HG03139 (cell line): Measurements from ENCODE around the gene SLC17A8.
"Not testable (repeated sequence)": the region's sequence is repeated elsewhere in the genome, so short reads cannot be mapped to it uniquely, and the experiment has no call there.

Source experiments
- ATAC-seq: cut with Tn5 transposase; IDR thresholded peaks from one replicate; pipeline ENCODE4 v1.9.1; 2021; ENCODE audit not compliant: unreplicated experiment

The SLC17A8 gene

GRCh38 chr12:100356644-100357223 is at the start of gene SLC17A8:
TSS of gene SLC17A8 (plus strand) at chr12:100357074. CDS start at chr12:100357392, 318 bp downstream.
- ATAC-seq, result no peak

GRCh38 chr12:100308138-100308537 is 48.7 kb upstream of the SLC17A8 start:
- ATAC-seq, result not testable (repeated sequence)

GRCh38 chr12:100311317-100311716 is 45.6 kb upstream of the SLC17A8 start:
- no peak for ATAC-seq

GRCh38 chr12:100317371-100317770 is 39.5 kb upstream of the SLC17A8 start:
- ATAC-seq, result no peak

GRCh38 chr12:100324498-100324897 is 32.4 kb upstream of the SLC17A8 start:
- ATAC-seq, result no peak

GRCh38 chr12:100326208-100326607 is 30.7 kb upstream of the SLC17A8 start:
- no peak for ATAC-seq

- ATAC-seq, result peak; percentile 75
Observed at GRCh38 chr12:100329800-100330199, 27.1 kb upstream of the SLC17A8 start.

GRCh38 chr12:100331871-100332270 is 25.0 kb upstream of the SLC17A8 start:
- no peak for ATAC-seq

GRCh38 chr12:100332852-100333251 is 24.0 kb upstream of the SLC17A8 start:
- ATAC-seq, result no peak

GRCh38 chr12:100337299-100337698 is 19.6 kb upstream of the SLC17A8 start:
- no peak for ATAC-seq

GRCh38 chr12:100337727-100338126 is 19.1 kb upstream of the SLC17A8 start:
- no peak for ATAC-seq

GRCh38 chr12:100339071-100339470 is 17.8 kb upstream of the SLC17A8 start:
- ATAC-seq, result no peak

- ATAC-seq, result not testable (repeated sequence)
Observed at GRCh38 chr12:100342897-100343296, 14.0 kb upstream of the SLC17A8 start.

- ATAC-seq, result not testable (repeated sequence)
Observed at GRCh38 chr12:100344351-100344750, 12.5 kb upstream of the SLC17A8 start.

- ATAC-seq, result no peak
Observed at GRCh38 chr12:100345020-100345767, 11.7 kb upstream of the SLC17A8 start.

- no peak for ATAC-seq
Observed at GRCh38 chr12:100346660-100347059, 10.2 kb upstream of the SLC17A8 start.

- no peak for ATAC-seq
Observed at GRCh38 chr12:100348657-100349454, 8.0 kb upstream of the SLC17A8 start.

- no peak for ATAC-seq
Observed at GRCh38 chr12:100359248-100359647, 2.4 kb downstream of the SLC17A8 start.

GRCh38 chr12:100359822-100360221 is 2.9 kb downstream of the SLC17A8 start:
- no peak for ATAC-seq

- no peak for ATAC-seq
Observed at GRCh38 chr12:100360450-100360849, 3.6 kb downstream of the SLC17A8 start.

GRCh38 chr12:100364324-100364723 is 7.5 kb downstream of the SLC17A8 start:
- no peak for ATAC-seq

- no peak for ATAC-seq
Observed at GRCh38 chr12:100365411-100365810, 8.5 kb downstream of the SLC17A8 start.
